Astrocyte (in vitro differentiated cells and primary cell): ENCODE data around the gene VOPP1. TPM values are rescaled to one million over a fixed set of nuclear protein-coding genes. Genes with fewer than 3 reads are reported as not detected.

ENCODE experiments used
- DNase-seq: peaks from one replicate; pipeline ENCODE4 v3.0.0-alpha.2; 2010; ENCODE audit warnings: low read depth
- FAIRE-seq: peaks from 2 replicates; lab custom pipeline; 2011; peaks lifted over from hg19 to GRCh38; lab: Jason Lieb, UNC
- H2AFZ ChIP-seq: 2 replicates; pipeline ENCODE4 v1.6.0; 2012; ENCODE audit warnings: low read depth, low read length, inconsistent platforms
- H3K27ac ChIP-seq: 2 replicates; pipeline ENCODE4 v1.5.1; 2011; ENCODE audit warnings: low read depth, low read length, inconsistent platforms
- H3K27me3 ChIP-seq: 2 replicates; pipeline ENCODE4 v1.6.0; 2011; ENCODE audit warnings: low read length, inconsistent platforms; ENCODE audit not compliant: insufficient read depth
- H3K36me3 ChIP-seq: 2 replicates; pipeline ENCODE4 v1.5.1; 2011; ENCODE audit warnings: low read length, inconsistent platforms; ENCODE audit not compliant: insufficient read depth
- H3K4me1 ChIP-seq: 2 replicates; pipeline ENCODE4 v1.5.1; 2011; ENCODE audit warnings: low read length, inconsistent platforms; ENCODE audit not compliant: insufficient read depth
- H3K4me2 ChIP-seq: 2 replicates; pipeline ENCODE4 v1.6.0; 2012; ENCODE audit warnings: low read length, inconsistent platforms
- H3K4me3 ChIP-seq: 2 replicates; pipeline ENCODE4 v1.5.1; 2011; ENCODE audit warnings: low read depth, mild to moderate bottlenecking, low read length, inconsistent platforms; ENCODE audit not compliant: insufficient read depth
- H3K79me2 ChIP-seq: 2 replicates; pipeline ENCODE4 v1.6.0; 2012; ENCODE audit warnings: mild to moderate bottlenecking, low read length, inconsistent platforms; ENCODE audit not compliant: insufficient read depth
- H3K9ac ChIP-seq: 2 replicates; pipeline ENCODE4 v1.6.0; 2012; ENCODE audit warnings: mild to moderate bottlenecking, low read length, inconsistent platforms
- H3K9me3 ChIP-seq: 2 replicates; pipeline ENCODE4 v1.5.1; 2012; ENCODE audit warnings: low read depth, mild to moderate bottlenecking, low read length, inconsistent platforms; ENCODE audit not compliant: insufficient read depth
- H4K20me1 ChIP-seq: 2 replicates; pipeline ENCODE4 v1.6.0; 2012; ENCODE audit warnings: low read length, inconsistent platforms; ENCODE audit not compliant: insufficient read depth
- H3K27ac Mint-ChIP-seq: one replicate; pipeline ENCODE4 v1.8.0; 2021; ENCODE audit warnings: mild to moderate bottlenecking, mixed read lengths; ENCODE audit not compliant: unreplicated experiment
- H3K27me3 Mint-ChIP-seq: one replicate; pipeline ENCODE4 v1.8.0; 2021; ENCODE audit warnings: low read depth, mixed read lengths; ENCODE audit not compliant: unreplicated experiment
- H3K36me3 Mint-ChIP-seq: one replicate; pipeline ENCODE4 v1.8.0; 2021; ENCODE audit warnings: low read depth, mixed read lengths; ENCODE audit not compliant: unreplicated experiment
- H3K4me1 Mint-ChIP-seq: one replicate; pipeline ENCODE4 v1.8.0; 2021; ENCODE audit warnings: low read depth, mixed read lengths; ENCODE audit not compliant: unreplicated experiment
- H3K4me3 Mint-ChIP-seq: one replicate; pipeline ENCODE4 v1.8.0; 2021; ENCODE audit warnings: mild to moderate bottlenecking, moderate library complexity, mixed read lengths; ENCODE audit not compliant: unreplicated experiment
- H3K9me3 Mint-ChIP-seq: one replicate; pipeline ENCODE4 v1.8.0; 2021; ENCODE audit warnings: mild to moderate bottlenecking, mixed read lengths; ENCODE audit not compliant: unreplicated experiment
- CTCF ChIP-seq: IDR thresholded peaks from 2 replicates; pipeline ENCODE4 v1.5.1; 2011; ENCODE audit warnings: low read depth, mild to moderate bottlenecking, inconsistent platforms, low read length, moderate library complexity; ENCODE audit not compliant: insufficient read depth
- EZH2 ChIP-seq: IDR thresholded peaks from 2 replicates; pipeline ENCODE4 v1.6.1; 2012; ENCODE audit warnings: mild to moderate bottlenecking, low read length, inconsistent platforms; ENCODE audit not compliant: insufficient read depth
- total RNA-seq: library from RNA; stranded (reverse); gene quantifications from 2 replicates; pipeline ENCODE4 v1.2.1, GENCODE V29; 2021

VOPP1 gene
- total RNA-seq, 1 donor from 2014 or later = 133 TPM

GRCh38 chr7:55553024-55553345 is 19.3 kb downstream of the VOPP1 start:
- peak overlapping the region; percentile 82 for H3K4me2 ChIP-seq
- FAIRE-seq (no peak), DNase-seq (no peak)
- peaks cover 98% of the 10 kb centered on the region for H3K79me2 ChIP-seq
- H3K4me3 ChIP-seq = no peak overlapping the region
- H3K36me3 Mint-ChIP-seq = peaks cover 16% of the 10 kb centered on the region
- peaks cover 60% of the 10 kb centered on the region for H3K4me1 Mint-ChIP-seq
- peaks cover 99% of the 10 kb centered on the region for H4K20me1 ChIP-seq
- no peaks in the 10 kb centered on the region for H3K27me3 ChIP-seq
- no peak overlapping the region for H2AFZ ChIP-seq
- H3K27me3 Mint-ChIP-seq = no peaks in the 10 kb centered on the region
- H3K27ac Mint-ChIP-seq = peak overlapping the region; percentile 91
- no peak overlapping the region for H3K4me3 Mint-ChIP-seq
- TF ChIP-seq EZH2 = no peak
- TF ChIP-seq CTCF = no peak
- H3K9me3 Mint-ChIP-seq = no peaks in the 10 kb centered on the region
- no peaks in the 10 kb centered on the region for H3K36me3 ChIP-seq
- peak overlapping the region; percentile 81 for H3K27ac ChIP-seq
- H3K4me1 ChIP-seq = peaks cover 38% of the 10 kb centered on the region
- H3K9ac ChIP-seq = no peak overlapping the region
- H3K9me3 ChIP-seq = no peaks in the 10 kb centered on the region

- no peak overlapping the region for H2AFZ ChIP-seq
- no peaks in the 10 kb centered on the region for H3K9me3 ChIP-seq
- H3K27me3 ChIP-seq = no peaks in the 10 kb centered on the region
- H3K27me3 Mint-ChIP-seq = no peaks in the 10 kb centered on the region
- peaks cover 40% of the 10 kb centered on the region for H3K4me1 ChIP-seq
- DNase-seq = peak; percentile 91
- H3K9ac ChIP-seq = peak overlapping the region; percentile 70
- TF ChIP-seq CTCF (no peak), EZH2 (no peak)
- peaks cover 16% of the 10 kb centered on the region for H3K36me3 Mint-ChIP-seq
- H3K27ac Mint-ChIP-seq = peak overlapping the region; percentile 91
- FAIRE-seq = peak; percentile 66
- H3K9me3 Mint-ChIP-seq = no peaks in the 10 kb centered on the region
- H3K27ac ChIP-seq = peak overlapping the region; percentile 81
- H3K4me3 Mint-ChIP-seq = no peak overlapping the region
- H4K20me1 ChIP-seq = peaks cover 99% of the 10 kb centered on the region
- H3K4me3 ChIP-seq = peak overlapping the region; percentile 31
- peaks cover 98% of the 10 kb centered on the region for H3K79me2 ChIP-seq
- H3K4me1 Mint-ChIP-seq = peaks cover 55% of the 10 kb centered on the region
- H3K36me3 ChIP-seq = no peaks in the 10 kb centered on the region
- peak overlapping the region; percentile 82 for H3K4me2 ChIP-seq
These were observed 19.8 kb downstream of the VOPP1 start for GRCh38 chr7:55552320-55553023.

- H3K9me3 Mint-ChIP-seq = no peaks in the 10 kb centered on the region
- H3K9me3 ChIP-seq = no peaks in the 10 kb centered on the region
- H3K4me3 Mint-ChIP-seq = no peak overlapping the region
- no peak for DNase-seq
- no peak for TF ChIP-seq CTCF
- TF ChIP-seq EZH2 = no peak
- no peak overlapping the region for H2AFZ ChIP-seq
- H3K4me1 ChIP-seq = peaks cover 51% of the 10 kb centered on the region
- H3K4me2 ChIP-seq = no peak overlapping the region
- no peak overlapping the region for H3K27ac Mint-ChIP-seq
- H3K4me1 Mint-ChIP-seq = peaks cover 49% of the 10 kb centered on the region
- H3K27me3 Mint-ChIP-seq = no peaks in the 10 kb centered on the region
- H3K4me3 ChIP-seq = no peak overlapping the region
- H3K79me2 ChIP-seq = peaks cover 98% of the 10 kb centered on the region
- no peak for FAIRE-seq
- no peaks in the 10 kb centered on the region for H3K36me3 ChIP-seq
- H3K9ac ChIP-seq = no peak overlapping the region
- no peaks in the 10 kb centered on the region for H3K27me3 ChIP-seq
- peaks cover 99% of the 10 kb centered on the region for H4K20me1 ChIP-seq
- H3K36me3 Mint-ChIP-seq = peaks cover 16% of the 10 kb centered on the region
- H3K27ac ChIP-seq = no peak overlapping the region
These were observed 21.3 kb downstream of the VOPP1 start for GRCh38 chr7:55550841-55551537.
